ENCODE measurements around the gene NDUFA3.

Gene NDUFA3

DNA sequence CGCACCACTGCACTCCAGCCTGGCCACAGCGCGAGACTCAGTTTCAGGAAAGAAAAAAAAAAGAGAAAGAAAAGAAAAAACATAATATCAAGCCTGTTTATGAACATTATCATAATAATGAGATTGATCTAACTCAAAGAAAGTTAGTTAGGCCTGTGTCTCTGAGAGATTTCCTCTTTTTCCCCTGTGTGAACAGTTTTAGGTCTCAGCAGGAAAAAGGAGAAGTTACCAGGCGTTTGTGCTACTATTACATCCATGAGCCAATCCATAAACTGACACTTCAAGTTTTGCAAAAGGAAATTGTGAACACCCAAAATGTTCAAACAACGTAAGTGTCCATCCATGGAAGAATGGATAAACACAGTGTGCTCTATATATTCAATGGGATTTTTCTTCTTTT is 25.3 kb upstream of the NDUFA3 start (continued):
- TF ChIP-seq, protein P1, sequence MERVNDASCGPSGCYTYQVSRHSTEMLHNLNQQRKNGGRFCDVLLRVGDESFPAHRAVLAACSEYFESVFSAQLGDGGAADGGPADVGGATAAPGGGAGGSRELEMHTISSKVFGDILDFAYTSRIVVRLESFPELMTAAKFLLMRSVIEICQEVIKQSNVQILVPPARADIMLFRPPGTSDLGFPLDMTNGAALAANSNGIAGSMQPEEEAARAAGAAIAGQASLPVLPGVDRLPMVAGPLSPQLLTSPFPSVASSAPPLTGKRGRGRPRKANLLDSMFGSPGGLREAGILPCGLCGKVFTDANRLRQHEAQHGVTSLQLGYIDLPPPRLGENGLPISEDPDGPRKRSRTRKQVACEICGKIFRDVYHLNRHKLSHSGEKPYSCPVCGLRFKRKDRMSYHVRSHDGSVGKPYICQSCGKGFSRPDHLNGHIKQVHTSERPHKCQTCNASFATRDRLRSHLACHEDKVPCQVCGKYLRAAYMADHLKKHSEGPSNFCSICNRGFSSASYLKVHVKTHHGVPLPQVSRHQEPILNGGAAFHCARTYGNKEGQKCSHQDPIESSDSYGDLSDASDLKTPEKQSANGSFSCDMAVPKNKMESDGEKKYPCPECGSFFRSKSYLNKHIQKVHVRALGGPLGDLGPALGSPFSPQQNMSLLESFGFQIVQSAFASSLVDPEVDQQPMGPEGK (CRISPR knock-in tag; IDR thresholded peaks at IDR 0.05; ENCODE audit: borderline replicate concordance): no peak
- TF ChIP-seq OSR1 (CRISPR knock-in tag; IDR thresholded peaks at IDR 0.05) (no peak), ZFP3 (CRISPR knock-in tag; IDR thresholded peaks at IDR 0.05) (no peak), RARB (CRISPR knock-in tag; IDR thresholded peaks at IDR 0.05) (no peak)
- TF ChIP-seq, protein P2, sequence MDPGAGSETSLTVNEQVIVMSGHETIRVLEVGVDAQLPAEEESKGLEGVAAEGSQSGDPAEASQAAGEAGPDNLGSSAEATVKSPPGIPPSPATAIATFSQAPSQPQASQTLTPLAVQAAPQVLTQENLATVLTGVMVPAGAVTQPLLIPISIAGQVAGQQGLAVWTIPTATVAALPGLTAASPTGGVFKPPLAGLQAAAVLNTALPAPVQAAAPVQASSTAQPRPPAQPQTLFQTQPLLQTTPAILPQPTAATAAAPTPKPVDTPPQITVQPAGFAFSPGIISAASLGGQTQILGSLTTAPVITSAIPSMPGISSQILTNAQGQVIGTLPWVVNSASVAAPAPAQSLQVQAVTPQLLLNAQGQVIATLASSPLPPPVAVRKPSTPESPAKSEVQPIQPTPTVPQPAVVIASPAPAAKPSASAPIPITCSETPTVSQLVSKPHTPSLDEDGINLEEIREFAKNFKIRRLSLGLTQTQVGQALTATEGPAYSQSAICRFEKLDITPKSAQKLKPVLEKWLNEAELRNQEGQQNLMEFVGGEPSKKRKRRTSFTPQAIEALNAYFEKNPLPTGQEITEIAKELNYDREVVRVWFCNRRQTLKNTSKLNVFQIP (CRISPR knock-in tag; IDR thresholded peaks at IDR 0.05; ENCODE audit: borderline replicate concordance, low read depth): no peak

DNA sequence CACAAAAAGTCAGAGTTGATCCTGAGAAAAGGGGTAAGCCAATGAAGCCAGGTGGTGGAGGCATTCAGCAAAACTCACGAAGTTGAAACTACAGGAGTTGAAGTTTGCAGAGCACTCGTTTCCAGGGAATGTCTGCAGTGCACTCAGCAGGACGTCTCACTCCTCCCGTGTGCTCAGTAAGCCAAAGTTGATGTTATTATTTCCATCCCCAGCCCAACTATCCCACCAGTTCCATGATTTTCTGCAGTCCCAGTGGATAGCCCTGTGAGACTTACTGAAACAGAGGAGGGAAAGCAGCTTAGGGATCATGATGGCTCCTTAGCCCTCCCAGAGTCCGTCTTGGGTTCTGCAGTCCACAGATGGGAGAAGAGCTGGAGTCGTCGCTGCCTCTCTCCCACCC is 21.6 kb upstream of the NDUFA3 start, which contains the start of gene TARM1:
TSS of gene TARM1 (minus strand) at position 334 of the 400 bp plus-strand sequence. CDS start at position 309, 25 bp downstream.
- no peak for ATAC-seq
- TF ChIP-seq OSR1 (CRISPR knock-in tag; IDR thresholded peaks at IDR 0.05): no peak
- TF ChIP-seq, protein P2 (CRISPR knock-in tag; IDR thresholded peaks at IDR 0.05; ENCODE audit: borderline replicate concordance, low read depth): no peak
- TF ChIP-seq ARNTL (CRISPR knock-in tag; IDR thresholded peaks at IDR 0.05; ENCODE audit: borderline replicate concordance, low read depth): no peak
- no peak for TF ChIP-seq TCF4 (CRISPR knock-in tag; IDR thresholded peaks at IDR 0.05; ENCODE audit: borderline replicate concordance)

DNA sequence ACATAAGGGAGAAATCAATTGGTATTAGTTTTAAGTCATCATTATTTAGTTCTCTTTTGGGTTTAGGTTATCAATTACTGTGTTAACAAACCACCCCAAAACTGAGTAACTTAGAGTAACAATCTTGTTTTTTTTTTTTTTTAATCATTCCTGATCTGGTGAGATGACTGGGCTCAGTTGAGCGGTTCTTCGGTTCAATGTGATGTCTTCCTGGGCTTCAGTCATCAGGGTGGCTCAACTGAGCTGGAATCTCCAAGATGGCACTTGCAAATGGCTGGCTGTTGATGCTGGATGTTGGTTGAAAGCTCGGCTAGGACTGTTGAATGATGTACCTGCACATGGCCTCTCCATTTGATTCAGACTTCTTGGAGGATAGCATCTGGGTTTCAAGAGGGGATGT is 18.2 kb upstream of the NDUFA3 start:
- ATAC-seq: no peak
- TF ChIP-seq ZFP3 (CRISPR knock-in tag; IDR thresholded peaks at IDR 0.05): no peak
- TF ChIP-seq OSR1 (CRISPR knock-in tag; IDR thresholded peaks at IDR 0.05): no peak
- TF ChIP-seq, protein P3, sequence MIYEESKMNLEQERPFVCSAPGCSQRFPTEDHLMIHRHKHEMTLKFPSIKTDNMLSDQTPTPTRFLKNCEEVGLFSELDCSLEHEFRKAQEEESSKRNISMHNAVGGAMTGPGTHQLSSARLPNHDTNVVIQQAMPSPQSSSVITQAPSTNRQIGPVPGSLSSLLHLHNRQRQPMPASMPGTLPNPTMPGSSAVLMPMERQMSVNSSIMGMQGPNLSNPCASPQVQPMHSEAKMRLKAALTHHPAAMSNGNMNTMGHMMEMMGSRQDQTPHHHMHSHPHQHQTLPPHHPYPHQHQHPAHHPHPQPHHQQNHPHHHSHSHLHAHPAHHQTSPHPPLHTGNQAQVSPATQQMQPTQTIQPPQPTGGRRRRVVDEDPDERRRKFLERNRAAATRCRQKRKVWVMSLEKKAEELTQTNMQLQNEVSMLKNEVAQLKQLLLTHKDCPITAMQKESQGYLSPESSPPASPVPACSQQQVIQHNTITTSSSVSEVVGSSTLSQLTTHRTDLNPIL (CRISPR knock-in tag; IDR thresholded peaks at IDR 0.05; ENCODE audit: low read depth): no peak
- TF ChIP-seq SNAI2 (CRISPR knock-in tag; IDR thresholded peaks at IDR 0.05): no peak
- no peak for TF ChIP-seq ESRRG (CRISPR knock-in tag; IDR thresholded peaks at IDR 0.05)
- no peak for TF ChIP-seq RARB (CRISPR knock-in tag; IDR thresholded peaks at IDR 0.05)
- TF ChIP-seq ZC3H10 (CRISPR knock-in tag; IDR thresholded peaks at IDR 0.05): no peak
- TF ChIP-seq GLIS3 (CRISPR knock-in tag; IDR thresholded peaks at IDR 0.05): no peak
- TF ChIP-seq ISL1 (CRISPR knock-in tag; IDR thresholded peaks at IDR 0.05): no peak
- TF ChIP-seq, protein P4, sequence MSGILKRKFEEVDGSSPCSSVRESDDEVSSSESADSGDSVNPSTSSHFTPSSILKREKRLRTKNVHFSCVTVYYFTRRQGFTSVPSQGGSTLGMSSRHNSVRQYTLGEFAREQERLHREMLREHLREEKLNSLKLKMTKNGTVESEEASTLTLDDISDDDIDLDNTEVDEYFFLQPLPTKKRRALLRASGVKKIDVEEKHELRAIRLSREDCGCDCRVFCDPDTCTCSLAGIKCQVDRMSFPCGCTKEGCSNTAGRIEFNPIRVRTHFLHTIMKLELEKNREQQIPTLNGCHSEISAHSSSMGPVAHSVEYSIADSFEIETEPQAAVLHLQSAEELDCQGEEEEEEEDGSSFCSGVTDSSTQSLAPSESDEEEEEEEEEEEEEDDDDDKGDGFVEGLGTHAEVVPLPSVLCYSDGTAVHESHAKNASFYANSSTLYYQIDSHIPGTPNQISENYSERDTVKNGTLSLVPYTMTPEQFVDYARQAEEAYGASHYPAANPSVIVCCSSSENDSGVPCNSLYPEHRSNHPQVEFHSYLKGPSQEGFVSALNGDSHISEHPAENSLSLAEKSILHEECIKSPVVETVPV (CRISPR knock-in tag; IDR thresholded peaks at IDR 0.05): no peak
- TF ChIP-seq BACH2 (CRISPR knock-in tag; IDR thresholded peaks at IDR 0.05; ENCODE audit: borderline replicate concordance): no peak
- TF ChIP-seq ZNF565 (CRISPR knock-in tag; conservative IDR thresholded peaks at IDR 0.05; ENCODE audit: low read depth): no peak
- TF ChIP-seq CSDC2 (CRISPR knock-in tag; IDR thresholded peaks at IDR 0.05): no peak
- TF ChIP-seq, protein P5, sequence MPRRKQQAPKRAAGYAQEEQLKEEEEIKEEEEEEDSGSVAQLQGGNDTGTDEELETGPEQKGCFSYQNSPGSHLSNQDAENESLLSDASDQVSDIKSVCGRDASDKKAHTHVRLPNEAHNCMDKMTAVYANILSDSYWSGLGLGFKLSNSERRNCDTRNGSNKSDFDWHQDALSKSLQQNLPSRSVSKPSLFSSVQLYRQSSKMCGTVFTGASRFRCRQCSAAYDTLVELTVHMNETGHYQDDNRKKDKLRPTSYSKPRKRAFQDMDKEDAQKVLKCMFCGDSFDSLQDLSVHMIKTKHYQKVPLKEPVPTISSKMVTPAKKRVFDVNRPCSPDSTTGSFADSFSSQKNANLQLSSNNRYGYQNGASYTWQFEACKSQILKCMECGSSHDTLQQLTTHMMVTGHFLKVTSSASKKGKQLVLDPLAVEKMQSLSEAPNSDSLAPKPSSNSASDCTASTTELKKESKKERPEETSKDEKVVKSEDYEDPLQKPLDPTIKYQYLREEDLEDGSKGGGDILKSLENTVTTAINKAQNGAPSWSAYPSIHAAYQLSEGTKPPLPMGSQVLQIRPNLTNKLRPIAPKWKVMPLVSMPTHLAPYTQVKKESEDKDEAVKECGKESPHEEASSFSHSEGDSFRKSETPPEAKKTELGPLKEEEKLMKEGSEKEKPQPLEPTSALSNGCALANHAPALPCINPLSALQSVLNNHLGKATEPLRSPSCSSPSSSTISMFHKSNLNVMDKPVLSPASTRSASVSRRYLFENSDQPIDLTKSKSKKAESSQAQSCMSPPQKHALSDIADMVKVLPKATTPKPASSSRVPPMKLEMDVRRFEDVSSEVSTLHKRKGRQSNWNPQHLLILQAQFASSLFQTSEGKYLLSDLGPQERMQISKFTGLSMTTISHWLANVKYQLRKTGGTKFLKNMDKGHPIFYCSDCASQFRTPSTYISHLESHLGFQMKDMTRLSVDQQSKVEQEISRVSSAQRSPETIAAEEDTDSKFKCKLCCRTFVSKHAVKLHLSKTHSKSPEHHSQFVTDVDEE (CRISPR knock-in tag; IDR thresholded peaks at IDR 0.05): no peak
- TF ChIP-seq ZNF8 (CRISPR knock-in tag; IDR thresholded peaks at IDR 0.05): no peak
- TF ChIP-seq, protein P1 (CRISPR knock-in tag; IDR thresholded peaks at IDR 0.05; ENCODE audit: borderline replicate concordance): no peak

Measured in SK-N-SH treated with all-trans-retinoic acid at 6 μM for 48 hours (cell line).